ENCODE data around the gene DVL3. TPM values are rescaled to one million over a fixed set of nuclear protein-coding genes. Genes with fewer than 3 reads are reported as not detected.
A peak's percentile ranks its signal among the peaks of the same experiment; 100 is the strongest.

Gene DVL3
- total and polyA plus RNA-seq, 10 of the 15 experiments (the other 5 are each of a cell fraction or from before 2014, with no cell fraction given) = 2.2 to 39.7 (median 14.5) TPM

DNA sequence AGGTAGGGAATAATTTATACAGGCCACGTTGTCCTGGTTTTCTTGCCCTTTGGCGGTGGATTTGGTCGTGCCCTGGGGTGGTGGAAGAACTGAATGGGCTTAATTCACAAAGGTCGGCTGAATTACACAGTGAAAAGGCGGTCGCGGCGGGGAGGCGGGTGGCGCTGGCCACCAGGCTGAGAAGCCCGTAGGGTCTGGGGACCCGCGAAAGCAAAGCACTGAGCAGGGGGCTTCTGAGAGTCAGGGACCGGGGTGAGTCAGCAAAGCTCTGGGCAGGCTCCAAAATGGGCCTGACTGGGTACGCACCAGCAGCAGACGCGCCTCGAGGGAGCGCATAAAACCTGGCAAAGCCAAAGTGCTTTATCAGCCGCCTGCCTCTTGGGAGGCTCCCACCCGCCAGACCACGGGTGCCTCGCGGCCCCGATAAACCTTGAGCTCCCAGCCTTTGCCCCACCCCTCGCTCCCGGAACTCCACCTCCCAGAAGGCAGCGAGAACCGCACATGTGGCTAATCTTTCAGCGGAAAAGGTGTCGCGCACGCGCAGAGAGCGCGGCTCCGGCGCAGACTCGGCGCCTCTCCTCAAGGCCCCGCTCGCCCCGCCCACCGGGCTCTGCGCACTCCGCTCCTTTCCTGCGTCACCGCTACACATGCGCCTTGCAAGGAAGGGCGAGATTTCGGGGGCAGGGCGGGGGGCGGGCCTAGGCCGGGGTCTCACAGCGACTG lies 30.4 kb downstream of the DVL3 start (continued):
- TF ChIP-seq, protein P1, sequence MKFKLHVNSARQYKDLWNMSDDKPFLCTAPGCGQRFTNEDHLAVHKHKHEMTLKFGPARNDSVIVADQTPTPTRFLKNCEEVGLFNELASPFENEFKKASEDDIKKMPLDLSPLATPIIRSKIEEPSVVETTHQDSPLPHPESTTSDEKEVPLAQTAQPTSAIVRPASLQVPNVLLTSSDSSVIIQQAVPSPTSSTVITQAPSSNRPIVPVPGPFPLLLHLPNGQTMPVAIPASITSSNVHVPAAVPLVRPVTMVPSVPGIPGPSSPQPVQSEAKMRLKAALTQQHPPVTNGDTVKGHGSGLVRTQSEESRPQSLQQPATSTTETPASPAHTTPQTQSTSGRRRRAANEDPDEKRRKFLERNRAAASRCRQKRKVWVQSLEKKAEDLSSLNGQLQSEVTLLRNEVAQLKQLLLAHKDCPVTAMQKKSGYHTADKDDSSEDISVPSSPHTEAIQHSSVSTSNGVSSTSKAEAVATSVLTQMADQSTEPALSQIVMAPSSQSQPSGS (IDR thresholded peaks at IDR 0.05; ENCODE audit: low read length) = no peak
- no peak for TF ChIP-seq FOS (IDR thresholded peaks at IDR 0.05; ENCODE audit: borderline replicate concordance, extremely low read depth, insufficient read length)
- TF ChIP-seq POLR2AphosphoS2 (IDR thresholded peaks at IDR 0.05; ENCODE audit: low read depth, low read length) = peak; percentile 76; the same call in 1 of the 2 replicates
- no peak for TF ChIP-seq TCF3 (IDR thresholded peaks at IDR 0.05; ENCODE audit: borderline replicate concordance, insufficient read depth, low read depth, low read length)
- no peak for TF ChIP-seq YY1 (IDR thresholded peaks at IDR 0.05; ENCODE audit: low read depth, low read length)
- TF ChIP-seq KLF5 (IDR thresholded peaks at IDR 0.05; ENCODE audit: partially characterized antibody) = no peak
- TF ChIP-seq CREM (IDR thresholded peaks at IDR 0.05; ENCODE audit: low read depth) = peak; percentile 68; the same call in 1 of the 2 replicates
- no peak for TF ChIP-seq NR2F1 (conservative IDR thresholded peaks at IDR 0.05)
- no peak for TF ChIP-seq TCF7 (IDR thresholded peaks at IDR 0.05; ENCODE audit: borderline replicate concordance)
- no peak for TF ChIP-seq MEF2B (IDR thresholded peaks at IDR 0.05; ENCODE audit: partially characterized antibody, poor library complexity, severe bottlenecking)
- TF ChIP-seq CREB1 (IDR thresholded peaks at IDR 0.05; ENCODE audit: low read depth) = peak; percentile 71; the same call in 1 of the 2 replicates
- TF ChIP-seq RELA (IDR thresholded peaks at IDR 0.05; ENCODE audit: borderline replicate concordance, partially characterized antibody) = peak; percentile 22
- peak; percentile 64; the same call in 1 of the 2 replicates for TF ChIP-seq RAD51 (IDR thresholded peaks at IDR 0.05)
- no peak for TF ChIP-seq NFIC (IDR thresholded peaks at IDR 0.05; ENCODE audit: low read depth, low read length)
- no peak for TF ChIP-seq BMI1 (IDR thresholded peaks at IDR 0.05; ENCODE audit: borderline replicate concordance)
- TF ChIP-seq PKNOX1 (IDR thresholded peaks at IDR 0.05) = no peak
- no peak for TF ChIP-seq LARP7 (IDR thresholded peaks at IDR 0.05)
- TF ChIP-seq HDGF (IDR thresholded peaks at IDR 0.05) = peak; percentile 95
- TF ChIP-seq HDAC6 (IDR thresholded peaks at IDR 0.05; ENCODE audit: unreplicated experiment) = no peak
- TF ChIP-seq SUPT20H (IDR thresholded peaks at IDR 0.05; ENCODE audit: borderline replicate concordance, control insufficient read depth, low read depth, low read length) = no peak
- TF ChIP-seq ESRRA (IDR thresholded peaks at IDR 0.05; ENCODE audit: low read length) = no peak
- TF ChIP-seq, protein P2, sequence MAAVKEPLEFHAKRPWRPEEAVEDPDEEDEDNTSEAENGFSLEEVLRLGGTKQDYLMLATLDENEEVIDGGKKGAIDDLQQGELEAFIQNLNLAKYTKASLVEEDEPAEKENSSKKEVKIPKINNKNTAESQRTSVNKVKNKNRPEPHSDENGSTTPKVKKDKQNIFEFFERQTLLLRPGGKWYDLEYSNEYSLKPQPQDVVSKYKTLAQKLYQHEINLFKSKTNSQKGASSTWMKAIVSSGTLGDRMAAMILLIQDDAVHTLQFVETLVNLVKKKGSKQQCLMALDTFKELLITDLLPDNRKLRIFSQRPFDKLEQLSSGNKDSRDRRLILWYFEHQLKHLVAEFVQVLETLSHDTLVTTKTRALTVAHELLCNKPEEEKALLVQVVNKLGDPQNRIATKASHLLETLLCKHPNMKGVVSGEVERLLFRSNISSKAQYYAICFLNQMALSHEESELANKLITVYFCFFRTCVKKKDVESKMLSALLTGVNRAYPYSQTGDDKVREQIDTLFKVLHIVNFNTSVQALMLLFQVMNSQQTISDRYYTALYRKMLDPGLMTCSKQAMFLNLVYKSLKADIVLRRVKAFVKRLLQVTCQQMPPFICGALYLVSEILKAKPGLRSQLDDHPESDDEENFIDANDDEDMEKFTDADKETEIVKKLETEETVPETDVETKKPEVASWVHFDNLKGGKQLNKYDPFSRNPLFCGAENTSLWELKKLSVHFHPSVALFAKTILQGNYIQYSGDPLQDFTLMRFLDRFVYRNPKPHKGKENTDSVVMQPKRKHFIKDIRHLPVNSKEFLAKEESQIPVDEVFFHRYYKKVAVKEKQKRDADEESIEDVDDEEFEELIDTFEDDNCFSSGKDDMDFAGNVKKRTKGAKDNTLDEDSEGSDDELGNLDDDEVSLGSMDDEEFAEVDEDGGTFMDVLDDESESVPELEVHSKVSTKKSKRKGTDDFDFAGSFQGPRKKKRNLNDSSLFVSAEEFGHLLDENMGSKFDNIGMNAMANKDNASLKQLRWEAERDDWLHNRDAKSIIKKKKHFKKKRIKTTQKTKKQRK (IDR thresholded peaks at IDR 0.05; ENCODE audit: low read depth, low read length) = no peak
- TF ChIP-seq E2F4 (IDR thresholded peaks at IDR 0.05; ENCODE audit: low read depth, low read length) = no peak
- no peak for TF ChIP-seq SUZ12 (IDR thresholded peaks at IDR 0.05; ENCODE audit: unreplicated experiment)
- TF ChIP-seq POLR2A (IDR thresholded peaks at IDR 0.05; ENCODE audit: low read depth, low read length) = peak; percentile 82
